Endometrial microvascular endothelial cells (primary cell): Measurements from ENCODE around the gene BICC1. TPM values are rescaled to one million over a fixed set of nuclear protein-coding genes. Genes with fewer than 3 reads are reported as not detected.

Experiments used
- in situ Hi-C: cut with HindIII; loops from 2 replicates; pipeline ENCODE4 v1.10.0; 2017; ENCODE audit warnings: low sequenced_read_pairs, low pct_unique_long_range_greater_than_20kb; ENCODE audit errors: inconsistent ontology term
- total RNA-seq: library from RNA; depleted of rRNA; stranded (reverse); fragments of >200 nt; gene quantifications from one replicate; pipeline ENCODE4 v1.2.3, GENCODE V29; 2015; ENCODE audit errors: inconsistent ontology term

The BICC1 gene
- total RNA-seq, 1 donor from 2014 or later: not detected

DNA sequence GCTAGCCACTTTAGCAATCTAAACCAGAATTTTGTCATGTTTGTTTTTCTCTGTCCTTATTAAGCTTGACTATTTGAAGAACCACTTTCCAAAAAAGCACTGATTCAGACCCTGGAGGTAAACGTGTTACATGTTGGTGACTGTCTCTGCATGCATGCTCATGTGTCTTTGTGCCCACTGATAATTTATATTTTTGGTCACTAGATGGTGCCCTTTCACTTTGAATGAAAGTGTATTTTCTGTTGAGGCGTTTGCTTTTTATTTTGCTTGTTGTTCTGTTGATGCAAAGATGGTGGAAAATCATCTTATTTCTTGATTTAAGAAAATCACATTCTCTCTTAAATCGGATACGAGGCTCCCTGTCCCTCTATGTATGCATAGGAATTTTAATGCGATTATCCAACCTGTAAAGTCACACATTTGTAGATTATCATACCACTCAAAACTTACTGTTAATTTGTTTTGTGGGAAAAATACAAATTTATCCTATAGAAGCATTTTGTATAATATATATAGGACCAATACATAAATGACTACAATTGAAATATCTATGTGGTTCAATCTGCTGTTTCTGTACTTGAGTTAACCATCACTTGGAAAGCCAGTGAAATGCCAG lies 269.3 kb downstream of the BICC1 start:
- in situ Hi-C loops: no loop called here

DNA sequence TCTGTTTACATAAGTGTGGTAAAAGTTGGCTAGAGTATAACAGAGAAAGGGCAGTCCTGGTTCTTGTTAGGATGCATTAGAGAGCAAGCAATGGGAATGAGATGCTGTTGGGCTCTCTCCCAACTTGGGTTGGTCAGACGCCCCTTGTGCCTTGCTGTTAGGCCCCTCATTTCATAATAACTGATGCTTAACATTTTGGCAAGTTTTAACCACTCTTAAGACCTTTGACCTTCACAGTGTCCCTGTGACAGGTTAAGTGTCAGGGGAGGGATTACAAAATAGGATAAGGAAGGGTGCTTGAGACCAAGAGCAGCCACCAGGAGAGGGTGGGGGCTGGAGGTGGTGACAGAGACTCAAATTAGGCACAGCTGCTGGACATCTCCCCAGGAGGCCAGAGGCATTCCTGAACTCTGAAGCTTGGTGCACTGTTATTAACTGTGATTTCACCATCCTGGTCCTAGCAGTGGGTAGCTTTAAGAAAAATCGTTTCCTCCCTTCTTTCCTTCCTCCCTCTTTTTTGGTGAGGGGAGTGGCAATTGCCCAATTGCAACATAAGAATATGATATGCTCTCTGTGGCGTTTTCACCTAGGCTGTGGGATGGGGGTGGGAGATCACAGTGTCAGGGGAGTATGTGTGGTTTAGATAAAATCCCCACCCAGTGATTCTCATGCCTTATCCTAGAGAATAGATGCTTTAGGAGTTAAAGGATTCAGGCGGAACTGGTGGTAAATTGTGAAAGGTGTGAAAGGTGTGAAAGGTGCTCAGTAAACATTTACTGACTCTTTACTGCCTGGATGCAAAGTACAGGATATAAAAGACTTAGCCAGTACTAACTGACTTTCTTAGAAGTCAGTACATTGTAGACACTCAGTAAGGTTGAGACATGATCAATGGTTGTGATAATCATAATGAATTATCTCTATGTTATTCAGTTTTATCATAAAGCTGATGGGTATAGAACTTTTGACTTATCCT lies 270.5 kb downstream of the BICC1 start:
- in situ Hi-C loops: no loop called here

DNA sequence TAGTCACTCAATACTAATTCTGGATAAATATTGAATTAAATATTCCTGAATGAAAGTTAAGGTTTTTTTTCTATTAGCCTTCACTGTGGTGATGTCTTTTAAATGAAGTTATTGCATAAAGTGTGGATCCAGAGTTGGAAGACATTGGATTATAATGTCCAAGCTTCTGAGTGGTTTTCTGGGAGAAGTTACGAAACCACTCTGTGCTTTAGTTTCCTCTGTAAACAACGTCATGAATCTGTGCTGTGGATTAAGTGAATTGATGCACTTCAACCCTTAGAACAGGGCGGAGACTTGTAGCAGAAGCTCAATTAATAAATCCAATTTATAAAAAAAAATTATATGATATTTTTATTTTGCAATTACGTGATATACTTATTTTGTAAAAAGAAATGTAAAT lies 271.7 kb downstream of the BICC1 start:
- in situ Hi-C loops: no loop called here

DNA sequence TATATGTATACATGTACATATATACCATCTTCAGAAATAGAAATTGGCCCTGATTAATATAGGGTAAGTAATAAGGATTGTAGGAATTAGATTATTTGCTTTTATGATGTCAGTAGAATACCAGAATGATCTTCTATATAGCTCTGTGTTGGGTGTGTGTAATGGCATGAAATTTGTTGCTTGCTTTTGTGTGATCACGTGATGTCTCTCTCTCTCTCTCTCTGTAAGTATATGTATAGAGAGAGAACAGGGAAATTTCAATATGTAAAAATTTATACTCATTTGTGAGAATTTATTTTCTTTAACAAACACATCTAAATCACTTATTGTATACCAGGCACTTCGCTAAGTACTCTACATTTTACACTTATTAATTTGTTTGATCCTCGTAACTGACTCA lies 272.7 kb downstream of the BICC1 start:
- in situ Hi-C loops: no loop called here

DNA sequence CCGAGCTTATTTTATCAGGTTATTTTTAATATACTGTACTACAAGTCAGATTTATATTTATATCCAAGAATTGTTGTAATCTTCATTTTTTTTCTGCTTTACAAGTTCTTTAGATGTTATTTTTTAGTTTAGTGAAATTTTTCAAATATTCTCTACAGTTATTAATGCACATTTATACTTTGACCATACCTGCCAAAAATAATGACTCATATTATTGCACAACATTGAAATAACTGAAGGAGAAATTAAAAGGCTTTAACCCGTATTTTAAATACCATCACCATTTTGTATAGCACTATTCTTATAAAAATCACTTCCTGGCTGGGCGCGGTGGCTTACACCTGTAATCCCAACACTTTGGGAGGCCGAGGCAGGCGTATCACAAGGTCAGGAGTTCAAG lies 278.5 kb downstream of the BICC1 start:
- in situ Hi-C loops: no loop called here

DNA sequence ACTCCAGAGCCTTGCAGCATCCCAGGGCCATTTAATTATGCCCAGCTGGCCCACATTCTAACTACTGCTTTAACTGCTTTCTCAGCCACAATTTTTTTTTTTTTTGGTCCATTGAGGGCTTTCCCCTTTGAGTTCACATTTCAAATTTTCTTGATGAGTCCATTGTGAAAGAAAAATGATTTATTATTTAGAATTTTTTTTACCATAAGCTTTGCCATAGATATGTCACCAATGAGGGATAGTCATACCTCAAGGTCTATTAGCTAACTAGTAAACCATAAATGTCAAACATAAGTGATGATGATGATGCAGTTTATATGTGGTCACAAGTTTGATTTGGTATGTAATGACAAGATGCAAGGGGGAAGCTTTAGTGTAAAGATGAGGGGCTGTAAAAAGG lies 282.9 kb downstream of the BICC1 start:
- in situ Hi-C loops: no loop called here

DNA sequence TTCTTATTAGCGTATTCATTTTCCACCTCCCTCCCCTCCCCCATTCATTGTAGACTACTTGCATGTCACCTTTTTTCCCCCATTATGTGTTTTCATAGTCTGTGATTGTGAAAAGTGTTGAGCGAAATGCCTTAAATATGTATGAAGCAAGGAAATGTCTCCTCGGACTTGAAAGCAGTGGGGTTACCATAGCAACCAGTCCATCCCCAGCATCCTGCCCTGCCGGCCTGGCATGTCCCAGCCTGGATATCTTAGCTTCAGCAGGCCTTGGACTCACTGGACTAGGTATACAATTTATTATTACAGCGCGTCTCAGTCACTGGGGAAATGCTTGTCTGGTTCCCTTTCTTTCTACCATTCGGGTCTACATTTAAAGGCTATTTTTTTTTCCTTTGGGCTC lies 283.6 kb downstream of the BICC1 start:
- in situ Hi-C loops: no loop called here

DNA sequence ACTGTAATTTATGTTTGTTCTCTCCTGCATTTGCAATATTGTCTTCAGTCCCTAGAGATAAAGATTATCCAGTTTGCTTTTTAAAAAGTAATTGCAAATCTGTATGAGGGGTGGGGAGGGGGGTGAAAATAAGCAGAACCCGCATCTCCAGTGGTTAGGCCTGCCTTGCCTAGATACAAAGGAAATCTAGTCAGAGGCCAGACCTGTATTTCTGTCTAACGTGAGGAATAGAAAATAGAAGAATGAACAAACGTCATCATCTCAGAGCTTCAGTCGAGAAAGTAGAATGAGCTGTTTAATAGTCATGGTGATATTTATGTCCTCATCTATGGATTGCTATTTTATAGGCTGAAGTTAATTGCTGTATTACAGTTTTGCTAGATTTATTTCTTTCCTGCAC lies 284.2 kb downstream of the BICC1 start:
- in situ Hi-C loops: no loop called here

DNA sequence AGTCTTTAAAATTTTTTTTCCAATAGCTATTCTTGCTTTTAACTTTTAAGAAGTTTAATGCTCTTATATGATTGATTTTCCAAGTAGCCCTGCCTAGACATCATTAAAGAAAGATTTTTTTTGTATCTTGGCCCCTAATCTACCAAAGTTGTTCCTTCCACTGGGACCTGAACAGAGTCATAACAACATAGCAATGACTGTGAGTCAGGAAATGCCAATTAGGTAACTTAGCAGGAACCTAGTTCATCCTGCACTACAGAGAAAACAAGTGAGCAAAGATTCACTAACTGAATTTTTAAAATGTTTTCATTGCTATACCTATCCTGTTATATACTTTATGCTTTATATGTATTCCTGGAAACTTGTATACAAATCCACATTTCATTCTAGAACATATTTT lies 284.7 kb downstream of the BICC1 start:
- in situ Hi-C loops: no loop called here

DNA sequence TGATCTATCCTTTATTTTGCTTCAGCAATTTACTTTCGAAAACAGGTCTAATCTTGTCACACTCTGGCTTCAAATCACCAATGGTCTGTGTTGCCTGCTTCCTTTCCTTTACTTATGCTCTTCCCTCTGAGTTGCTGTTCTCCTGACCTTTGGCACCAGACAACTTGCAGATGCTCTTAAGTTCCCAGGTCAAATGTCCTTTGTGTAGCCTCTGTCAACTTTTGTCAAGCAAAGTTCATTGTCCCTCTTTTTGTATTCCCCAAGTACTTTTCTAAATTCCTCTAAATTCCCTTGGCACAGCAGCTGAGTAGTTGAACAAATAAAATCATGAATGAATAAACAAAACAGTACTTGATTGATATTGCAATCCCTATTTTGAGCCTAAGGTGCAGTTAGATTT lies 289.4 kb downstream of the BICC1 start:
- in situ Hi-C loops: no loop called here

DNA sequence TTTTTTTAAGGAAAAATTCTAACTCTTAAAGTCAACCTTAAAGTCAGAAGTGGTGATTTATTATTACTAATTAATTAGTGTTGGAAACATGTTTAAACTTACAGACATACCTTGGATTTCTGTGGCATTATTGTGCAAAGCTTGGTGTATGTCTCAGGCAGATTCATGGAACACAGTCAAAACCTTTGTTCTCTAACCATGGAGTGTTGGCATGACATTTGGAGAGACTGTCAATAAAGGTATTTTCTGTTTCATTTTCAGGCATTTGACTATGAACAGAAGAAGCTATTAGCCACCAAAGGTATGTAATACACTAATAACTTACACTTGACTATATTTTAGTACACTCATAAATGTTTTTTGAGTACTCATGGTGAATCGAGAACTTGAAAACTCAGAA lies 293.7 kb downstream of the BICC1 start:
- in situ Hi-C loops: no loop called here

DNA sequence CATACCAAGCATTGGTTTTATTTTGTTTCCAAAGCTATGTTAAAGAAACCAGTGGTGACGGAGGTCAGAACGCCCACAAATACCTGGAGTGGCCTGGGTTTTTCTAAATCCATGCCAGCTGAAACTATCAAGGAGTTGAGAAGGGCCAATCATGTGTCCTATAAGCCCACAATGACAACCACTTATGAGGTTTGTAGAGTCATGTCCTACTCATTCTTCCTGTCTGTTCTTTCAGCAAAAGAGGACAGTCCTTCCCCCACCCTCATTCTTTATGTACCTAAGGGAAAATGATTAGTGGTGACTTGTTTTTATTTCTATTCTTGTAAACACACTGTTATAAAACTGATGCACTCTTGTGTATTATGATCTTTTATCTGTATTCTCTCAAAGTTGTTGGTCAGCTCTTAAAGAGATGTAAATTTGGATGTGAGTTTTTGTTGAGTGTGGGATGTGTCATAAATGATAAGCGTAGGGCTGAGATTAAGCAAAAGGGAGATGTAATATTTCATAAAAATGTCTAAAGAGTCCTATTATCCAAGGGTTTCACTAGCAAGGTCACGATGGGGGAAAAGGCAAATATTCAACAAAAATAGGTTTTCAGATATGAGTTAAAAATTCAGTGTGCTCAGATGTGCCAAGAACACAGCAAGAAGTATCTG lies 294.4 kb downstream of the BICC1 start:
- in situ Hi-C loops: no loop called here

DNA sequence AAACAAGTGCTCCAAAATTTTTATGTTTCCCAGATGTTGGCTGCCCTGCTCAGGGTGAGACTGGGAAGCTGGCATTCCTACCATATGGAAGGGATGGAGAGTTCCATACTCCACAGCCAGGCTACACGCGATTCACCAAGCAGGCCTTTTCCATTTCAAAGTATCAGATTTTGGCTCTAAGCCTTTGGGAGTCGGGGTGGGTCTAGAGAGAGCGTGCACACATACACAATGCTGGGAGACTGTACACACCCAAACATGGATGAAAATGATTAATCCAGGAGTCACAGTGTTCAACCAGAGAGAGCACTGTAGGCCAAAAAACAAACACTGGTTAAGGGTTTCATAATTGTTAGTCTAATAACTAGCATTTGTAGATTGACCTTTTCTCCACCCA lies 295.0 kb downstream of the BICC1 start:
- in situ Hi-C loops: no loop called here

DNA sequence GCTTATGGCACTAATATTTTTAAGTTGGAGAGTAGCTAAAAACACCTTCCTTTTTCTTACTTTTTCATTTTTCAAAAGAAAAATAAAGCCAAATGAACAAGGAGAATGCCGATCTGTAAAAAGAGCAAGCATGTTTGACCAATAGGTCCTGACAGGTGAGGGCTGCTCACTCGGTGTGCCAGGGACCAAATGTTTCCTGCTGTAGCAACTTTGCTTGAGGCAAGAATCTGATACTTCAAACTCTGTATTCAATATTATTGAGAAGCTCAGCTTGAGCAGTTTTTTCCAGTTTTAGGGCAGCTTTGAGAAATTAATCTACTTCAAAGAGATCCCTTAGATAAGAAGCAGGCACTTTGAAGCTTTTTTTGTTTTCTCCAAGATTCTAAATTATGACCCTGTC lies 298.1 kb downstream of the BICC1 start:
- in situ Hi-C loops: no loop called here

DNA sequence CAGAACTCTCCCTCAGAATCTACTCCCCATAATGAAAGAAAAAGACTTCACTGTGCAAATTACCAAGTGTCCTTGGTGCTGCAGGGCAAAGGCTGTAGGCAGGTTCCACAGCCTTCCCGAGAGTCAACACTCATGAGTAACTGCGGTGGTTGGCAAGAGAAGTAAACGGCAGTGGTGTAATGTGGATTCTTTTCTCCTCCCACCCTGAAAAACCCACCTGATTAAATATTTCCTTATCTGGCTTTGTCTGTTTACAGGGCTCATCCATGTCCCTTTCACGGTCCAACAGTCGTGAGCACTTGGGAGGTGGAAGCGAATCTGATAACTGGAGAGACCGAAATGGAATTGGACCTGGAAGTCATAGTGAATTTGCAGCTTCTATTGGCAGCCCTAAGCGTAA lies 300.9 kb downstream of the BICC1 start:
- in situ Hi-C loops: no loop called here

DNA sequence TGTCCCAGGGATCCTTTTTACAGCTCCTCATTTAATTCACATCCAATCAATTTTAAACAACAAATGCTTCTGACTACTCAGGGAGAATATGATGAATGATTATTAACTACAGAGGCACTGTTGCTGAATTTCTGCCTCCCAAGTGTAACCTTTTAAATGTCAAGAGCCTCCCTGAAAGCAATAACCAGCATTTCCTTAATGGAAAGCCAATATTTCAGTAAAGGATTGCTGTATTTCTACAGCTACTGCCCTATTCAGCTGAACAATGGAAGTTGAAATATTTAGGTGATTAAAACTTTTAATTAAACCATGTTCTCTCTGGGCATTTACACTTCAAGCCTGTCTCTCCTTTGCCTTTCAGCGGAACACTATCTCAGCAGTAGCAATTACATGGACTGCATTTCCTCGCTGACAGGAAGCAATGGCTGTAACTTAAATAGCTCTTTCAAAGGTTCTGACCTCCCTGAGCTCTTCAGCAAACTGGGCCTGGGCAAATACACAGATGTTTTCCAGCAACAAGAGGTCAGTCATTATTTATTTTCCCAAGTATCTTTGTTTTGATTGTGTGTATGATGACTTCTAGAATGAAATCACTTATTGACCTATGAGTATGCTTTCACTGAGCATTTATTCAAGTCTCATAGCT lies 304.7 kb downstream of the BICC1 start:
- in situ Hi-C loops: no loop called here

DNA sequence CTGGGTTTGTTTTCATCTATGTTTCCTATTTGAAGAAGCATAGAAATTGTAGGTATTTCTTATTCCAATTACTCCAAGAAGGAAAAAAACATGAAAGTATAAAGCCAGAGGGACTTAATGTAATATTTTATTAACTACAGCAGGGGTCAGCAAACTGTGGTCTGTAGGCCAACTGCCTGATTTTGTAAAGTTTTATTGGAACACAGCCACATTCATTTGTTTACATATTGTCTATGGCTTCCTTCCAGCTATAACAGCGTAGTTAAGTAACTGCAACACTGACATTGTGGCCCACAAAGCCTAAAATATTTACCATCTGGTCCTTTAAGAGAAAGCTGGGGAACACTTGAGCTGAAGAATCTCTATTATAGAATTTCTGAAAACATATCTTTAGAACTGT lies 306.2 kb downstream of the BICC1 start:
- in situ Hi-C loops: no loop called here

DNA sequence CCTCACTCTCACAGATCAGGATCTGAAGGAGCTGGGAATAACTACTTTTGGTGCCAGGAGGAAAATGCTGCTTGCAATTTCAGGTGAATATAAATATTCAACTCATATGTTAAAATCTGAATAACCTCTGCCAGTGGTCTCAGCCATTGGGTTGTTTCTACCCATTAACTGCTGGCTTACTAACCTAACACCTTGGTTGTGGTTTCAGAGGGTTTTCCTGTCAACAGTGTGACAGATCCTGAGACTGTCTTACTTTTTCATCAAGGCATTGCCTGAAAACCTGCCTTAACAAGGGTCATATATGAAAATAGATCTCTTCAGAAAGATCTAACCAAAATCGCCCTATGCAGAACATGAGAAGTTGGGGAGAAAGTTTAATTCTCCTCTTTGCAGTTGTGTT lies 307.7 kb downstream of the BICC1 start:
- in situ Hi-C loops: no loop called here
